GM12878 (cell line): Measurements from ENCODE around the gene HSD11B1L. TPM values are rescaled to one million over a fixed set of nuclear protein-coding genes. Genes with fewer than 3 reads are reported as not detected.

Experiments used
- ATAC-seq: fragments of 200-7000 bp; cut with Tn5 transposase; 3 replicates; pipeline ENCODE4 v1.9.1; 2020; ENCODE audit warnings: mild to moderate bottlenecking, moderate library complexity
- BruUV-seq: library from RNA; stranded (reverse); fragments of 400-500 nt; replicated peaks from 2 replicates; lab custom pipeline; 2021; lab: Mats Ljungman, UMichigan
- CTCF ChIA-PET: fragments of 300-600 bp; sonication (Branson Sonifier 250); formaldehyde crosslinking; extraction: SDS; loops from one replicate; lab custom pipeline; 2021; ENCODE audit warnings: inconsistent platforms; lab: Yijun Ruan, JAX
- POLR2A ChIA-PET: fragments of 350-600 bp; formaldehyde crosslinking; extraction: SDS; loops from one replicate; lab custom pipeline; 2021; ENCODE audit warnings: inconsistent platforms; lab: Charles Lee
- RAD21 ChIA-PET: fragments of 300-600 bp; sonication (Branson Sonifier 250); formaldehyde crosslinking; loops from one replicate; lab custom pipeline; 2023; ENCODE audit warnings: antibody characterized with exemption; ENCODE audit not compliant: unreplicated experiment; lab: Charles Lee
- SMC1A ChIA-PET: fragments of 300-600 bp; sonication (Branson Sonifier 250); formaldehyde crosslinking; loops from one replicate; lab custom pipeline; 2023; ENCODE audit not compliant: unreplicated experiment, uncharacterized antibody; lab: Charles Lee
- DNase-seq: peaks from one replicate; pipeline ENCODE4 v3.0.0-alpha.2; 2011; ENCODE audit warnings: low read depth, low spot score
- FAIRE-seq: peaks from 3 replicates; lab custom pipeline; 2011; peaks lifted over from hg19 to GRCh38; lab: Jason Lieb, UNC
- H2AFZ ChIP-seq: 2 replicates; pipeline ENCODE4 v1.6.0; 2011; ENCODE audit warnings: low read depth, low read length, control low read depth; ENCODE audit not compliant: control insufficient read depth
- H3K27ac ChIP-seq: 2 replicates; pipeline ENCODE4 v1.5.1; 2011; ENCODE audit warnings: control low read depth; ENCODE audit not compliant: control insufficient read depth, insufficient read depth
- H3K27me3 ChIP-seq, 2 experiments: replicated peaks in 1 of 2; 2 replicates each; pipeline versions ENCODE4 v1.6.0 to v1.6.1; 2011; ENCODE audit warnings: low read length in 1 of 2; ENCODE audit not compliant: control insufficient read depth in 2 of 2, insufficient read depth in 2 of 2
- H3K36me3 ChIP-seq, 2 experiments: 2 replicates each; pipeline ENCODE4 v1.5.1; 2011; ENCODE audit warnings: low read length in 1 of 2; ENCODE audit not compliant: control insufficient read depth in 2 of 2, insufficient read depth in 2 of 2
- H3K4me1 ChIP-seq: 2 replicates; pipeline ENCODE4 v1.6.1; 2011; ENCODE audit warnings: mild to moderate bottlenecking, low read length, moderate library complexity, mixed read lengths; ENCODE audit not compliant: control insufficient read depth, insufficient read depth
- H3K4me2 ChIP-seq: 2 replicates; pipeline ENCODE4 v1.6.0; 2011; ENCODE audit warnings: control low read depth; ENCODE audit not compliant: control insufficient read depth, insufficient read depth
- H3K4me3 ChIP-seq: fragments of 200-600 bp; sonication (generic); 2 replicates; pipeline ENCODE4 v1.5.1; 2016
- H3K79me2 ChIP-seq: 2 replicates; pipeline ENCODE4 v1.6.0; 2011; ENCODE audit warnings: low read length; ENCODE audit not compliant: control insufficient read depth, insufficient read depth
- H3K9ac ChIP-seq: 2 replicates; pipeline ENCODE4 v1.8.0; 2011; ENCODE audit warnings: low read length, control low read depth, mixed read lengths; ENCODE audit not compliant: control insufficient read depth, insufficient read depth
- H3K9me3 ChIP-seq: replicated peaks from 3 replicates; pipeline ENCODE4 v1.5.1; 2011; ENCODE audit warnings: mild to moderate bottlenecking, low read length; ENCODE audit not compliant: control insufficient read depth, insufficient read depth
- H4K20me1 ChIP-seq: 2 replicates; pipeline ENCODE4 v1.6.0; 2011; ENCODE audit not compliant: control insufficient read depth, insufficient read depth
- ATF3 ChIP-seq: IDR thresholded peaks from 2 replicates; pipeline ENCODE4 v1.6.1; 2011; ENCODE audit warnings: low read depth, mild to moderate bottlenecking, low read length, moderate library complexity, borderline replicate concordance; ENCODE audit errors: extremely low read depth
- EZH2 ChIP-seq: IDR thresholded peaks from 2 replicates; pipeline ENCODE4 v1.6.1; 2012; ENCODE audit warnings: low read depth, mild to moderate bottlenecking, control low read depth, inconsistent platforms, low read length, borderline replicate concordance; ENCODE audit not compliant: control insufficient read depth
- FOXM1 ChIP-seq: IDR thresholded peaks from 2 replicates; pipeline ENCODE4 v1.6.1; 2012; ENCODE audit warnings: low read depth, mild to moderate bottlenecking, inconsistent platforms, low read length, moderate library complexity
- HSF1 ChIP-seq: fragments of 150-350 bp; IDR thresholded peaks from 2 replicates; pipeline ENCODE4 v1.6.1; 2014; ENCODE audit warnings: mild to moderate bottlenecking, low read depth, low read length
- IKZF2 ChIP-seq, 2 experiments: fragments of 450-650 bp; IDR thresholded peaks; 2 replicates each; pipeline ENCODE4 v1.6.1; 2017; ENCODE audit warnings: mild to moderate bottlenecking in 2 of 2, moderate library complexity in 2 of 2
- POU2F2 ChIP-seq: IDR thresholded peaks from 3 replicates; pipeline ENCODE4 v1.6.1; 2011; ENCODE audit warnings: low read depth, mild to moderate bottlenecking, low read length, borderline replicate concordance
- TCF7 ChIP-seq: IDR thresholded peaks from 2 replicates; pipeline ENCODE4 v1.6.1; 2014; ENCODE audit warnings: antibody characterized with exemption, borderline replicate concordance
- WGBS: methylation state at CpG from one replicate; pipeline ENCODE4 v1.1.6; 2016; ENCODE audit warnings: low lambda C conversion rate; ENCODE audit not compliant: insufficient replicate concordance, insufficient coverage; ENCODE audit errors: missing lambda C conversion rate; 5-methylcytosine and 5-hydroxymethylcytosine counted together
- in situ Hi-C: fragments of 300-500 bp; cut with MboI; formaldehyde crosslinking; loops from 9 replicates; pipeline ENCODE4 v1.14.3; 2018; ENCODE audit warnings: mixed read lengths
- intact Hi-C: fragments of 100-400 bp; cut with micrococcal nuclease; formaldehyde crosslinking; loops from one replicate; pipeline ENCODE4 v1.14.2; 2022; ENCODE audit not compliant: unreplicated experiment
- polyA plus RNA-seq, 11 experiments: library from polyadenylated mRNA; depleted of rRNA in 4 of 11; unstranded in 6 of 11; stranded (reverse) in 5 of 11; fragments of >200 nt; fragmentation: Nextera tagmentation in 4 of 11; fragmentation: Illumina TruSeq in 1 of 11; extraction: Ambion mirVana in 4 of 11; extraction: Trizol in 1 of 11; gene quantifications; 1 replicate in 1 of 11; 2 replicates in 10 of 11; pipeline versions ENCODE4 v1.2.1 to v1.2.3, GENCODE V29; 2011 to 2016; ENCODE audit warnings: inconsistent platforms in 2 of 11, missing spikeins in 2 of 11, low read depth in 1 of 11
- total RNA-seq, 4 experiments: library from RNA; depleted of rRNA in 3 of 4; stranded (reverse); fragments of >200 nt in 3 of 4; fragmentation: Illumina TruSeq in 1 of 4; extraction: Trizol in 1 of 4; gene quantifications; 2 replicates each; pipeline versions ENCODE4 v1.2.1 to v1.2.3, GENCODE V29; 2013 to 2021
- TF ChIP-seq, protein P1 (sequence below): fragments of 450-650 bp; IDR thresholded peaks from 2 replicates; pipeline ENCODE4 v1.6.1; 2017; ENCODE audit warnings: mild to moderate bottlenecking

HSD11B1L gene
- total and polyA plus RNA-seq, 10 of the 15 experiments (the other 5 are each of a cell fraction or from before 2014, with no cell fraction given): 0.29 to 1.8 (median 1.1) TPM; not detected in 1

GRCh38 chr19:5637971-5638370 is 42.9 kb upstream of the HSD11B1L start:
- H3K4me2 ChIP-seq: no peak overlapping the region
- 3% methylated on average over 1 of the region's 1 CpG for WGBS
- intact Hi-C loops: no loop called here

GRCh38 chr19:5641171-5641570 is 39.7 kb upstream of the HSD11B1L start:
- no peak for ATAC-seq
- no peak for TF ChIP-seq TCF7
- TF ChIP-seq POU2F2: no peak
- TF ChIP-seq, protein P1, sequence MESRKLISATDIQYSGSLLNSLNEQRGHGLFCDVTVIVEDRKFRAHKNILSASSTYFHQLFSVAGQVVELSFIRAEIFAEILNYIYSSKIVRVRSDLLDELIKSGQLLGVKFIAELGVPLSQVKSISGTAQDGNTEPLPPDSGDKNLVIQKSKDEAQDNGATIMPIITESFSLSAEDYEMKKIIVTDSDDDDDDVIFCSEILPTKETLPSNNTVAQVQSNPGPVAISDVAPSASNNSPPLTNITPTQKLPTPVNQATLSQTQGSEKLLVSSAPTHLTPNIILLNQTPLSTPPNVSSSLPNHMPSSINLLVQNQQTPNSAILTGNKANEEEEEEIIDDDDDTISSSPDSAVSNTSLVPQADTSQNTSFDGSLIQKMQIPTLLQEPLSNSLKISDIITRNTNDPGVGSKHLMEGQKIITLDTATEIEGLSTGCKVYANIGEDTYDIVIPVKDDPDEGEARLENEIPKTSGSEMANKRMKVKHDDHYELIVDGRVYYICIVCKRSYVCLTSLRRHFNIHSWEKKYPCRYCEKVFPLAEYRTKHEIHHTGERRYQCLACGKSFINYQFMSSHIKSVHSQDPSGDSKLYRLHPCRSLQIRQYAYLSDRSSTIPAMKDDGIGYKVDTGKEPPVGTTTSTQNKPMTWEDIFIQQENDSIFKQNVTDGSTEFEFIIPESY: no peak
- no peak for TF ChIP-seq EZH2
- no peak for TF ChIP-seq ATF3
- no peak for TF ChIP-seq IKZF2 (IDR thresholded peaks at IDR 0.05)
- no peak for TF ChIP-seq FOXM1
- TF ChIP-seq HSF1: no peak

More at GRCh38 chr19:5637971-5638370, 42.9 kb upstream of the HSD11B1L start:
- FAIRE-seq (no peak), ATAC-seq (no peak)
- Histone ChIP-seq H4K20me1 (peaks cover 4% of the 10 kb centered on the region), H3K4me1 (no peaks in the 10 kb centered on the region), H3K79me2 (peaks cover 62% of the 10 kb centered on the region), H2AFZ (no peak overlapping the region), H3K27me3 (no peaks in the 10 kb centered on the region)
- in situ Hi-C loops: no loop called here
- TF ChIP-seq HSF1: no peak
- TF ChIP-seq, all 136 proteins: peak for 0
- CTCF ChIA-PET: no interaction called here
- Histone ChIP-seq H3K9me3 (no peaks in the 10 kb centered on the region; the same call in 2 of the 3 replicates), H3K27ac (no peak overlapping the region), H3K4me3 (no peak overlapping the region), H3K9ac (no peak overlapping the region), H3K36me3 (peaks cover 13 to 24% of the 10 kb centered on the region in 2 experiments)
- SMC1A ChIA-PET: no interaction called here
- POLR2A ChIA-PET: interaction anchor here (1.0 kb wide), 1 partner anchor 49 kb away, joined by 3 read pairs; no protein-coding TSS in a partner anchor
- no TSS peak for BruUV-seq
- RAD21 ChIA-PET: no interaction called here
- no peak for DNase-seq

More at GRCh38 chr19:5641171-5641570, 39.7 kb upstream of the HSD11B1L start:
- H3K79me2 ChIP-seq: peaks cover 38% of the 10 kb centered on the region
- SMC1A ChIA-PET: no interaction called here
- WGBS: 93% methylated on average over 4 of the region's 4 CpGs
- in situ Hi-C loops: no loop called here
- RAD21 ChIA-PET: no interaction called here
- intact Hi-C loops: no loop called here
- no peak overlapping the region for H3K4me2 ChIP-seq
- H3K4me3 ChIP-seq: no peak overlapping the region
- peaks cover 13% of the 10 kb centered on the region for H4K20me1 ChIP-seq
- POLR2A ChIA-PET: interaction anchor here (1.5 kb wide), 1 partner anchor 14 kb away, joined by 3 read pairs; no protein-coding TSS in a partner anchor
- H3K27me3 ChIP-seq: no peaks in the 10 kb centered on the region
- H2AFZ ChIP-seq: no peak overlapping the region
- no peak overlapping the region for H3K27ac ChIP-seq
- FAIRE-seq: no peak
- peaks cover 27 to 46% of the 10 kb centered on the region in 2 experiments for H3K36me3 ChIP-seq
- H3K4me1 ChIP-seq: no peaks in the 10 kb centered on the region
- no peak for DNase-seq
- no TSS peak for BruUV-seq
- H3K9me3 ChIP-seq: no peaks in the 10 kb centered on the region; the same call in 2 of the 3 replicates
- CTCF ChIA-PET: no interaction called here
- no peak overlapping the region for H3K9ac ChIP-seq
